NCI-H345 (cell line): ENCODE data around the gene SLC35A2.
"Not testable (repeated sequence)": the region's sequence is repeated elsewhere in the genome, so short reads cannot be mapped to it uniquely, and the experiment has no call there.

Experiments
- DNase-seq: peaks from one replicate; lab custom pipeline; 2025; lab: John Stamatoyannopoulos, UW

SLC35A2 gene

GRCh38 chrX:48902776-48903175 is 8.7 kb downstream of the SLC35A2 start:
- no peak for DNase-seq

- no peak for DNase-seq
Observed at GRCh38 chrX:48902135-48902534, 9.3 kb downstream of the SLC35A2 start.

- DNase-seq, result no peak
Observed at GRCh38 chrX:48901069-48901468, 10.4 kb downstream of the SLC35A2 start.

GRCh38 chrX:48899078-48899410 is 12.4 kb downstream of the SLC35A2 start:
- no peak for DNase-seq

GRCh38 chrX:48897625-48898306 is 13.7 kb downstream of the SLC35A2 start, which contains the start of the genes PQBP1 and TIMM17B:
TSS of gene PQBP1 (plus strand) at chrX:48897930. CDS start at chrX:48898510, 580 bp downstream.
TSS of gene TIMM17B (minus strand) at chrX:48897768. CDS start at chrX:48897749, 19 bp downstream.
- DNase-seq, result peak; percentile 97

- DNase-seq, result peak; percentile 84
Observed at GRCh38 chrX:48897157-48897624, 14.3 kb downstream of the SLC35A2 start.

GRCh38 chrX:48896611-48897011 is 14.8 kb downstream of the SLC35A2 start:
- DNase-seq, result no peak

GRCh38 chrX:48894891-48895290 is 16.6 kb downstream of the SLC35A2 start:
- no peak for DNase-seq

- DNase-seq, result no peak
Observed at GRCh38 chrX:48893556-48894348, 17.7 kb downstream of the SLC35A2 start.

- no peak for DNase-seq
Observed at GRCh38 chrX:48892896-48893295, 18.6 kb downstream of the SLC35A2 start.

- DNase-seq, result peak; percentile 88
Observed at GRCh38 chrX:48891402-48892288, 19.8 kb downstream of the SLC35A2 start.

- peak; percentile 35 for DNase-seq
Observed at GRCh38 chrX:48890934-48891401, 20.5 kb downstream of the SLC35A2 start.

- DNase-seq, result no peak
Observed at GRCh38 chrX:48890296-48890925, 21.0 kb downstream of the SLC35A2 start.

- not testable (repeated sequence) for DNase-seq
Observed at GRCh38 chrX:48886586-48886985, 24.9 kb downstream of the SLC35A2 start.

GRCh38 chrX:48883729-48884128 is 27.7 kb downstream of the SLC35A2 start:
- no peak for DNase-seq

GRCh38 chrX:48876944-48877343 is 34.5 kb downstream of the SLC35A2 start:
- not testable (repeated sequence) for DNase-seq

GRCh38 chrX:48872017-48872416 is 39.4 kb downstream of the SLC35A2 start:
- not testable (repeated sequence) for DNase-seq

GRCh38 chrX:48864210-48864609 is 47.2 kb downstream of the SLC35A2 start:
- DNase-seq, result no peak

- DNase-seq, result no peak
Observed at GRCh38 chrX:48854898-48855297, 56.5 kb downstream of the SLC35A2 start.

GRCh38 chrX:48854121-48854804 is 57.2 kb downstream of the SLC35A2 start:
- DNase-seq, result not testable (repeated sequence)

- not testable (repeated sequence) for DNase-seq
Observed at GRCh38 chrX:48853494-48853893, 58.0 kb downstream of the SLC35A2 start.
